ENCODE results near the gene TSPOAP1.

Gene TSPOAP1

GRCh38 chr17:58340405-58340876 is 11.8 kb upstream of the TSPOAP1 start:
- no peak for DNase-seq (ENCODE audit: low spot score)

- DNase-seq (ENCODE audit: low spot score), result no peak
Measured at GRCh38 chr17:58339755-58340404, 11.3 kb upstream of the TSPOAP1 start.

- peak; percentile 72 for DNase-seq (ENCODE audit: low spot score)
Measured at GRCh38 chr17:58338841-58339754, 10.5 kb upstream of the TSPOAP1 start.

- no peak for DNase-seq (ENCODE audit: low spot score)
Measured at GRCh38 chr17:58338454-58338840, 9.9 kb upstream of the TSPOAP1 start.

- DNase-seq (ENCODE audit: low spot score), result peak; percentile 91
Measured at GRCh38 chr17:58337600-58338453, 9.2 kb upstream of the TSPOAP1 start.

- DNase-seq (ENCODE audit: low spot score), result no peak
Measured at GRCh38 chr17:58337210-58337599, 8.6 kb upstream of the TSPOAP1 start.

GRCh38 chr17:58336456-58337209 is 8.0 kb upstream of the TSPOAP1 start:
- DNase-seq (ENCODE audit: low spot score), result peak; percentile 80

GRCh38 chr17:58335779-58336455 is 7.3 kb upstream of the TSPOAP1 start:
- no peak for DNase-seq (ENCODE audit: low spot score)

- DNase-seq (ENCODE audit: low spot score), result no peak
Measured at GRCh38 chr17:58335061-58335731, 6.6 kb upstream of the TSPOAP1 start.

- no peak for DNase-seq (ENCODE audit: low spot score)
Measured at GRCh38 chr17:58334661-58335060, 6.1 kb upstream of the TSPOAP1 start.

GRCh38 chr17:58334256-58334655 is 5.7 kb upstream of the TSPOAP1 start:
- no peak for DNase-seq (ENCODE audit: low spot score)

GRCh38 chr17:58333736-58334207 is 5.2 kb upstream of the TSPOAP1 start:
- no peak for DNase-seq (ENCODE audit: low spot score)

GRCh38 chr17:58332778-58333735 is 4.5 kb upstream of the TSPOAP1 start:
- no peak for DNase-seq (ENCODE audit: low spot score)

GRCh38 chr17:58331815-58332777 is 3.5 kb upstream of the TSPOAP1 start:
- no peak for DNase-seq (ENCODE audit: low spot score)

- DNase-seq (ENCODE audit: low spot score), result no peak
Measured at GRCh38 chr17:58330997-58331814, 2.6 kb upstream of the TSPOAP1 start.

- DNase-seq (ENCODE audit: low spot score), result no peak
Measured at GRCh38 chr17:58330538-58330996, 2.0 kb upstream of the TSPOAP1 start.
